Progenitor cell of endocrine pancreas (in vitro differentiated cells): ENCODE results near the gene XIRP2. TPM values are rescaled to one million over a fixed set of nuclear protein-coding genes. Genes with fewer than 3 reads are reported as not detected.
A peak's percentile ranks its signal among the peaks of the same experiment; 100 is the strongest.

Experiments
- DNase-seq: peaks from one replicate; pipeline ENCODE4 v3.0.0; 2021; ENCODE audit warnings: low spot score; ENCODE audit not compliant: unreplicated experiment
- H3K27ac Mint-ChIP-seq: 2 replicates; pipeline ENCODE4 v1.8.0; 2021; ENCODE audit warnings: mild to moderate bottlenecking, moderate library complexity, mixed read lengths
- H3K27me3 Mint-ChIP-seq: 2 replicates; pipeline ENCODE4 v1.8.0; 2021; ENCODE audit warnings: mixed read lengths
- H3K36me3 Mint-ChIP-seq: 2 replicates; pipeline ENCODE4 v1.8.0; 2022; ENCODE audit warnings: mixed read lengths; ENCODE audit not compliant: insufficient read depth
- H3K4me1 Mint-ChIP-seq: 2 replicates; pipeline ENCODE4 v1.8.0; 2021; ENCODE audit warnings: low read depth, mixed read lengths
- H3K4me3 Mint-ChIP-seq: 2 replicates; pipeline ENCODE4 v1.8.0; 2021; ENCODE audit warnings: low read depth, mild to moderate bottlenecking, moderate library complexity, mixed read lengths
- H3K9me3 Mint-ChIP-seq: 2 replicates; pipeline ENCODE4 v1.8.0; 2021; ENCODE audit warnings: low read depth, mixed read lengths
- total RNA-seq: library from RNA; stranded (reverse); gene quantifications from 2 replicates; pipeline ENCODE4 v1.2.1, GENCODE V29; 2021
- TF ChIP-seq, protein P1 (sequence below): fragments of 200-600 bp; sonication (generic); IDR thresholded peaks from one replicate; pipeline ENCODE4 v1.5.0; 2021; ENCODE audit warnings: antibody characterized with exemption, mild to moderate bottlenecking; ENCODE audit not compliant: unreplicated experiment

The XIRP2 gene
- total RNA-seq, 1 donor from 2014 or later, result 0.12 TPM

DNA sequence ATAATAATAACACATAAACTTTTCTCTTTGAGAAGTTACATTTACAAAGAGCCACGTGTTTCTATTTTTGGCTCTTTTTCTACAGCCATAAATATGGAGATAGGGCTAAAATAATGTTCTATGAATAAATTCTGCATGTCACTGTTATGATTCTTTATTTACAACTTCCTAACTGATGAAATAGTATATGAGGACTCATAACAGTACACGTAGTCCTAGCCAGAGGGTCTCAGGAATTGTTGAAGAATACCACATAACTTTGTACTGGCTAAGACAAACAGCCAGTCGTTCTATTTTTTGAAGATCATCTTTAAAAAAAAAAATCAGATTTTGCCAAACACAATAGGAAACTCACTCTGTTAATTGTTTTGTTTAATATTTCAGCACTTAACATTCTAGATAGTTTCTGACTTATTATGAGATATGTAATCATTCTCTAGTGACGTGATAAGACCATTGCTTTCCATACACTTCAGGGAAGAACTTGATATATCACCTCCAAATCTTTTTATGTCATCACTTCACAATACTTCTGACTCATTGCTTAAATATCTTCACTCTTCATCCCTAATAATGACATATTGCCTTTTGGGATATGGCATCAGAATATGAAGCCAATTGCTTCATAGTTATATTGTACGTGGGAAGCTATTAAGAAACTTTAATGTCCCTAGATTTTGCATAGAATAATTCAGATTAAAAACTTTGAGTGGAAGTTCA lies 256.1 kb downstream of the XIRP2 start:
- TF ChIP-seq, protein P1, sequence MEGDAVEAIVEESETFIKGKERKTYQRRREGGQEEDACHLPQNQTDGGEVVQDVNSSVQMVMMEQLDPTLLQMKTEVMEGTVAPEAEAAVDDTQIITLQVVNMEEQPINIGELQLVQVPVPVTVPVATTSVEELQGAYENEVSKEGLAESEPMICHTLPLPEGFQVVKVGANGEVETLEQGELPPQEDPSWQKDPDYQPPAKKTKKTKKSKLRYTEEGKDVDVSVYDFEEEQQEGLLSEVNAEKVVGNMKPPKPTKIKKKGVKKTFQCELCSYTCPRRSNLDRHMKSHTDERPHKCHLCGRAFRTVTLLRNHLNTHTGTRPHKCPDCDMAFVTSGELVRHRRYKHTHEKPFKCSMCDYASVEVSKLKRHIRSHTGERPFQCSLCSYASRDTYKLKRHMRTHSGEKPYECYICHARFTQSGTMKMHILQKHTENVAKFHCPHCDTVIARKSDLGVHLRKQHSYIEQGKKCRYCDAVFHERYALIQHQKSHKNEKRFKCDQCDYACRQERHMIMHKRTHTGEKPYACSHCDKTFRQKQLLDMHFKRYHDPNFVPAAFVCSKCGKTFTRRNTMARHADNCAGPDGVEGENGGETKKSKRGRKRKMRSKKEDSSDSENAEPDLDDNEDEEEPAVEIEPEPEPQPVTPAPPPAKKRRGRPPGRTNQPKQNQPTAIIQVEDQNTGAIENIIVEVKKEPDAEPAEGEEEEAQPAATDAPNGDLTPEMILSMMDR, result no peak
- peaks cover 18% of the 10 kb centered on the region for H3K4me1 Mint-ChIP-seq
- no peak for DNase-seq
- H3K9me3 Mint-ChIP-seq, result peaks cover 20% of the 10 kb centered on the region
- H3K36me3 Mint-ChIP-seq, result peaks cover 15% of the 10 kb centered on the region
- no peak overlapping the region for H3K4me3 Mint-ChIP-seq
- no peaks in the 10 kb centered on the region for H3K27me3 Mint-ChIP-seq
- no peak overlapping the region for H3K27ac Mint-ChIP-seq

DNA sequence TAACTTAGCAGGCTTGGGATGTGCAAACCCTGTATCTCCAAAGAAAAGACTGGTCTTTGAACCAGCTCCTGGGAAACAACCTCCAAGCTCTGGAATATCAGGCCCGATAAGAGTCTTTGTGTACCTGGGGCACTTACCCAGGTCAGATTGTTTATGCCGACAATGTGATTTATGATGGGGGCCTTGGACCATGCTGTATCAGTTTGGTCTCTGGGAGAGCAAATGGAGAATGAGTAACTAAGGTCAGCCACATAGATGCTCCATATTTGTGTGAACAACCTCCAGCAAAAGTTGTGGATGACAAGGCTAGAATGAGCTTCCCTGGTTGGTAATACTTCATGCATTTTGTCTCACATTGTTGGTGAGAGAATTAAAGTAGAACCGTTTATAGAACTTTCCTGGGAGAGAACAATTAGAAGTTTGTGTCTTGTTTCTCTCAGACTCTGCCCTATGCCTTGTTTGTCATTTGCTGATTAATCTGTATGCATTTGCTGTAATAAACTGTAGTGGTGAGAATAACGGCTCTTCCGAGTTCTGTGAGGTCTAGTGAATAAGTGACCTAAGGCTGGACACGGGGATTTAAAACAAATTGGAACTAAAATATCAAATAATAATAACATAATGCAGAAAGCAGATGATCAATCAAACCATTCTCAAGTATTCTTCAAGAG lies 259.1 kb downstream of the XIRP2 start:
- Mint-ChIP-seq H3K9me3 (peaks cover 25% of the 10 kb centered on the region), H3K4me3 (no peak overlapping the region), H3K27ac (peak overlapping the region; percentile 7), H3K27me3 (no peaks in the 10 kb centered on the region), H3K4me1 (peaks cover 18% of the 10 kb centered on the region), H3K36me3 (peaks cover 16% of the 10 kb centered on the region)
- DNase-seq, result no peak
- TF ChIP-seq, protein P1, result no peak

DNA sequence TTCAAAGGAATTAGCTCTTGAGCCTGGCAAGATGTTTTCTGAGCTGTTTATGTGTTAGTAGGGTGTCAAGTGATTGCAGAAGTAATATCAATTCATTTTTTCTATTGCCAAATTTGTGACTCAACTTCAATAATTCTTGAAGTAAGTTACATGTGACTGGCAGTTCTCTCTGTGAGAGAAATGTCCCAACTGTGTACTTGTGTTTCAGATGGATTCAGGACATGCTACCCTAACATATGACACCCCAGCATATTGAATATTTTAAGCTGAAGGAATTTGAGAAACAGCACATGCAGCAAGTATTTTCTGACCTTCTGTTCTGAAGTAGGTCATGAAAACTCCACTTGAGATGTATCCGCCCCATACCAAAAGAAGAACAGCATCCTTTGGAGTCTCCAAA lies 263.6 kb downstream of the XIRP2 start:
- Mint-ChIP-seq H3K4me1 (peaks cover 7% of the 10 kb centered on the region), H3K27me3 (no peaks in the 10 kb centered on the region), H3K9me3 (peaks cover 13% of the 10 kb centered on the region), H3K27ac (no peak overlapping the region), H3K4me3 (no peak overlapping the region), H3K36me3 (peaks cover 11% of the 10 kb centered on the region)
- DNase-seq, result no peak
- TF ChIP-seq, protein P1, result no peak

DNA sequence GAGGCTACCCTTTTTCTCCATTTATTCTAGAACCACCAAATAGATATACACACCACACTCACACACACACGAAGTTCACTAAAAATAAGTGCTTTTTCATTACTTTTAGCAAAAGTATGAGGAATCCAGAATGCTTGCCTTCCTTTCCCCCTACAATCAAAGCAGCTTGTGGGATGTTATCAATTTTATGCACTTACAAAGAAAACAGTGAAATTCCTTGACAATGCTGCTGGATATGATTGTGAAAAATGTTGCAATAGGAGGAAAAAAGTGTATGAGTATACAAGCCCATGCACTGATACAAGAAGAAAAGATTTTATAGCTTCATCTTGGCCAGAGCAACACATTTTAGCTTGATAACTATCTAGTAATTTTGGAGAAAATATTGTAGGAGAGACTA lies 269.2 kb downstream of the XIRP2 start:
- no peak overlapping the region for H3K27ac Mint-ChIP-seq
- TF ChIP-seq, protein P1, result no peak
- no peaks in the 10 kb centered on the region for H3K4me1 Mint-ChIP-seq
- H3K27me3 Mint-ChIP-seq, result no peaks in the 10 kb centered on the region
- H3K36me3 Mint-ChIP-seq, result peaks cover 10% of the 10 kb centered on the region
- no peak for DNase-seq
- H3K9me3 Mint-ChIP-seq, result peaks cover 18% of the 10 kb centered on the region
- no peak overlapping the region for H3K4me3 Mint-ChIP-seq

DNA sequence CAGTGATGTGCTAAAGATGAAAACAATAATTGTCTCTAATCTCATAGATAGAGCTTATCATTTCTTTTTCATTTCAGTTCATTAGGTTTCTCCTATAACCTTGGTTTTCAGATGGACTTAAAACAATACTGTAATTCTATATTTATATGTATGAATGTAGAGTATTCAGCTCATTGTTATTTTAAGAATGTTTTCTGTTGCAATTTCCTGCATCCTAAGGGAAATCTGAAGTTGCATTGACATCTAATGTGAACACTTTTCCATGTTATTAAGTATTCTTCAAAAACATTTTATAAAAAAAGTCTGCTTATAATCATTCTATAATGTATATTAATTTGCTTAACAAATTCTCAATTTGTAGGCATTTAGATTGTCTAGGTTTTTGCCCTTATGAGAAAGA lies 288.9 kb downstream of the XIRP2 start:
- no peak for DNase-seq
- no peaks in the 10 kb centered on the region for H3K27me3 Mint-ChIP-seq
- no peak overlapping the region for H3K4me3 Mint-ChIP-seq
- H3K9me3 Mint-ChIP-seq, result peaks cover 16% of the 10 kb centered on the region
- H3K4me1 Mint-ChIP-seq, result peaks cover 6% of the 10 kb centered on the region
- TF ChIP-seq, protein P1, result no peak
- peaks cover 5% of the 10 kb centered on the region for H3K36me3 Mint-ChIP-seq
- no peak overlapping the region for H3K27ac Mint-ChIP-seq
